Upper lobe of right lung (tissue), 1 donor: ENCODE results near the gene UROS. TPM values are rescaled to one million over a fixed set of nuclear protein-coding genes. Genes with fewer than 3 reads are reported as not detected.

Experiments used
- ATAC-seq: fragments of 200-7000 bp; cut with Tn5 transposase; one replicate; pipeline ENCODE4 v1.9.1; 2020; ENCODE audit warnings: mild to moderate bottlenecking, moderate library complexity
- DNase-seq: peaks from one replicate; pipeline ENCODE4 v3.0.0-alpha.2; 2020
- H3K27ac ChIP-seq: fragments of 200-600 bp; one replicate; pipeline ENCODE4 v1.8.0; 2022
- H3K27me3 ChIP-seq: fragments of 200-600 bp; one replicate; pipeline ENCODE4 v1.8.0; 2022; ENCODE audit warnings: mild to moderate bottlenecking
- H3K36me3 ChIP-seq: fragments of 200-600 bp; one replicate; pipeline ENCODE4 v1.8.0; 2022
- H3K4me1 ChIP-seq: fragments of 200-600 bp; one replicate; pipeline ENCODE4 v1.8.0; 2022
- H3K4me3 ChIP-seq: fragments of 200-600 bp; one replicate; pipeline ENCODE4 v1.8.0; 2022; ENCODE audit warnings: mild to moderate bottlenecking
- H3K9me3 ChIP-seq: fragments of 200-600 bp; one replicate; pipeline ENCODE4 v1.8.0; 2022
- intact Hi-C: fragments of 100-400 bp; cut with DNase I; formaldehyde crosslinking; loops from one replicate; pipeline ENCODE4 v1.11.0; 2022
- total RNA-seq: library from RNA; stranded (reverse); fragmentation: NEBNext Ultra II Directional; extraction: Animal tissue kit (Norgen Biotek cat#: 25700); gene quantifications from one replicate; pipeline ENCODE4 v1.2.1, GENCODE V29; 2021
- TF ChIP-seq, protein P1 (sequence below): fragments of 200-600 bp; IDR thresholded peaks from one replicate; pipeline ENCODE4 v1.8.0; 2022; ENCODE audit warnings: antibody characterized with exemption
- donor health status: DM: no; HTN: yes; CAD: no; lungs with severe emphysema.

The UROS gene
- total RNA-seq, 1 donor from 2014 or later = 34.2 TPM

DNA sequence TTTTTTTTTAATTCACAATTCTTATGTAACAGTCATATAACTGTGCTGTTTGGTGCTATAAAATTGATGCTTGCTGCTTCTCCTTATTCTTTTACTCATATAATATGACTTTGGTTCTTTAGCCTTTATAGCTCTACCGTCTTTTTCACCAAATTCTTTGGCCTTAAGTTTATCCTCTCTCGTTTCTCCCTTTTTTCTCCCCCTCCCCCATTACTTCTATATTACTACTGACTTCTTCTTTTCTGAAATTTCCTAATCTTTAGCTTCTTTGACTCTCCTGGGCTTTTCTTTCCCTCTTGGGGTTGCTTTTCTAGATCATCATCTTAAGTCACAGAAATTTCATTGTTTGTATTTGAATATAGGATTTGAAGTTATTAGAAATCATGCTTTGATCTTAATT lies 4.1 kb upstream of the UROS start:
- Histone ChIP-seq H3K27ac (no peak overlapping the region), H3K36me3 (peaks cover 55% of the 10 kb centered on the region), H3K4me3 (no peak overlapping the region), H3K4me1 (peaks cover 24% of the 10 kb centered on the region), H3K27me3 (no peaks in the 10 kb centered on the region), H3K9me3 (no peaks in the 10 kb centered on the region)
- DNase-seq (no peak), ATAC-seq (no peak)
- intact Hi-C loops = no loop called here
- TF ChIP-seq, protein P1, sequence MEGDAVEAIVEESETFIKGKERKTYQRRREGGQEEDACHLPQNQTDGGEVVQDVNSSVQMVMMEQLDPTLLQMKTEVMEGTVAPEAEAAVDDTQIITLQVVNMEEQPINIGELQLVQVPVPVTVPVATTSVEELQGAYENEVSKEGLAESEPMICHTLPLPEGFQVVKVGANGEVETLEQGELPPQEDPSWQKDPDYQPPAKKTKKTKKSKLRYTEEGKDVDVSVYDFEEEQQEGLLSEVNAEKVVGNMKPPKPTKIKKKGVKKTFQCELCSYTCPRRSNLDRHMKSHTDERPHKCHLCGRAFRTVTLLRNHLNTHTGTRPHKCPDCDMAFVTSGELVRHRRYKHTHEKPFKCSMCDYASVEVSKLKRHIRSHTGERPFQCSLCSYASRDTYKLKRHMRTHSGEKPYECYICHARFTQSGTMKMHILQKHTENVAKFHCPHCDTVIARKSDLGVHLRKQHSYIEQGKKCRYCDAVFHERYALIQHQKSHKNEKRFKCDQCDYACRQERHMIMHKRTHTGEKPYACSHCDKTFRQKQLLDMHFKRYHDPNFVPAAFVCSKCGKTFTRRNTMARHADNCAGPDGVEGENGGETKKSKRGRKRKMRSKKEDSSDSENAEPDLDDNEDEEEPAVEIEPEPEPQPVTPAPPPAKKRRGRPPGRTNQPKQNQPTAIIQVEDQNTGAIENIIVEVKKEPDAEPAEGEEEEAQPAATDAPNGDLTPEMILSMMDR = no peak

DNA sequence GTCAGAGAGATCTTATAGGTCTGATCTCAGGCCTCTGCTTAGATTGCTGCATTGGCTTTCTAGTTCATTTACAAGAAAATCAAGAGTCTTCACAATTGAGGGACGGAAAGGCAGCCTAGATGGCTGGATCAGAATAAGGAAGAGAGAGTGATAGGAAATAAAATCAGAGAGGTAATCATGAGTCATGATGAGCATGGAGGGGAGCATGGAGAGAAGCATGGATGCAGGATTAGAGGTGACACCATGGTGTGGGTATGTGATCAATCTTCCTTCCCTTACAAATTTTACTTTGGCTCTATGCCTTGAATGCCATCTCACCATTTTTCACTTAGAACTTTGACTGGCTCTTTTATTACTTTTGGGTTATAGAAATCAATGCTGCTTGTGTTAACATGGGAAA lies 1.7 kb upstream of the UROS start:
- Histone ChIP-seq H3K27ac (no peak overlapping the region), H3K36me3 (peaks cover 31% of the 10 kb centered on the region), H3K4me3 (peak overlapping the region; percentile 98), H3K4me1 (peaks cover 27% of the 10 kb centered on the region), H3K9me3 (no peaks in the 10 kb centered on the region), H3K27me3 (no peaks in the 10 kb centered on the region)
- DNase-seq = no peak
- TF ChIP-seq, protein P1 = no peak
- ATAC-seq = no peak
- intact Hi-C loops = no loop called here

DNA sequence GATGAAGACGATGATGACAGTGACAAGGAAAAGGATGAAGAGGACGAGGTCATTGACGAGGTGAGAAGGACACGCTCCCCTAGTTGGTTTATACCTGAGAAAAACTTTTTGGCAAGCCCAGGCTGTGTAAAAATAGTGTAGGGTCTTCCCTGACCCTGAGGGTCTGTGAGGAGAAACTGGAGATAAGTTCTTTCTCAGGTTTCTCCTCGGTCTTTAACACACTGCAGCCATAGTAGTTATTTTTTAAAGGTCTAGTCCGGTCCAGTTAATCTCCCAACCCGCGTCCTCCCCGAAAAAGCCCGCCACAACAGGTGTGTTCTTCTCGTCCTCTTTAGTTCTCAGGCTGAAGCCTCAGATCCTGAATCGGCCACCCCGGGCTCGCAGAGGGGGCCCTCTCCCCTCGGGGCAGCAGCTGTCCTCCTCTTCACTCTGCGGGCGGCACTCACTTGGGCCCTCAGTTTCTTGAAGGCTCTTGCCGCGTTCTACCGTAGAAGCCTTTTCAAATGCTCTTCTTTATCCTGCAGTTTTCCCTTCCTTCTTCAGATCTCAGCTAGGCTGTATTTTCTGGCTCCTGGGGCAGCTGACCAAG lies 699 bp upstream of the UROS start:
- peaks cover 27% of the 10 kb centered on the region for H3K4me1 ChIP-seq
- TF ChIP-seq, protein P1 = no peak
- H3K4me3 ChIP-seq = peak overlapping the region; percentile 98
- peaks cover 22% of the 10 kb centered on the region for H3K36me3 ChIP-seq
- no peaks in the 10 kb centered on the region for H3K9me3 ChIP-seq
- peak overlapping the region; percentile 93 for H3K27ac ChIP-seq
- ATAC-seq (no peak), DNase-seq (no peak)
- intact Hi-C loops = no loop called here
- no peaks in the 10 kb centered on the region for H3K27me3 ChIP-seq

GRCh38 chr10:125820701-125821100 lies 2.4 kb downstream of the UROS start:
- H3K9me3 ChIP-seq = no peaks in the 10 kb centered on the region

GRCh38 chr10:125817337-125817946 lies 5.6 kb downstream of the UROS start:
- Histone ChIP-seq H3K36me3 (peaks cover 31% of the 10 kb centered on the region), H3K27ac (no peak overlapping the region), H3K9me3 (no peaks in the 10 kb centered on the region), H3K4me1 (peaks cover 6% of the 10 kb centered on the region), H3K27me3 (no peaks in the 10 kb centered on the region), H3K4me3 (no peak overlapping the region)
- intact Hi-C loops = no loop called here
- DNase-seq (no peak), ATAC-seq (no peak)
- TF ChIP-seq, protein P1 = no peak

More at GRCh38 chr10:125820701-125821100, 2.4 kb downstream of the UROS start:
- Histone ChIP-seq H3K27me3 (no peaks in the 10 kb centered on the region), H3K4me3 (no peak overlapping the region), H3K4me1 (peaks cover 25% of the 10 kb centered on the region), H3K36me3 (peaks cover 4% of the 10 kb centered on the region), H3K27ac (no peak overlapping the region)
- DNase-seq (no peak), ATAC-seq (no peak)
- TF ChIP-seq, protein P1 = no peak
- intact Hi-C loops = no loop called here
